IMR-90 (cell line): Measurements from ENCODE around the gene MKRN2OS. TPM values are rescaled to one million over a fixed set of nuclear protein-coding genes. Genes with fewer than 3 reads are reported as not detected.

Experiments used
- ATAC-seq: fragments of 200-7000 bp; cut with Tn5 transposase; 2 replicates; pipeline ENCODE4 v1.9.1; 2020; ENCODE audit warnings: low read depth, mild to moderate bottlenecking, moderate library complexity
- BruUV-seq: library from RNA; stranded (reverse); fragments of 400-500 nt; replicated peaks from 2 replicates; lab custom pipeline; 2021; lab: Mats Ljungman, UMichigan
- CTCF ChIA-PET: fragments of 300-600 bp; formaldehyde crosslinking; extraction: SDS; loops from one replicate; lab custom pipeline; 2021; ENCODE audit warnings: antibody characterized with exemption; lab: Yijun Ruan, JAX
- POLR2A ChIA-PET: fragments of 300-600 bp; sonication (Branson Sonifier 250); formaldehyde crosslinking; loops from one replicate; lab custom pipeline; 2022; ENCODE audit warnings: antibody characterized with exemption; ENCODE audit not compliant: unreplicated experiment; lab: Charles Lee
- DNase-seq: peaks from one replicate; pipeline ENCODE4 v3.0.0; 2013
- H2AFZ ChIP-seq: replicated peaks from 2 replicates; pipeline ENCODE3; 2013; ENCODE audit warnings: low read length, mild to moderate bottlenecking; ENCODE audit not compliant: poor library complexity
- H2AK5ac ChIP-seq: 2 replicates; pipeline ENCODE4 v1.6.1; 2013; ENCODE audit warnings: low read depth, low read length, inconsistent platforms
- H2AK9ac ChIP-seq: replicated peaks from 2 replicates; pipeline ENCODE3; 2013; ENCODE audit warnings: mild to moderate bottlenecking, low read depth, low read length, moderate library complexity; ENCODE audit not compliant: poor library complexity
- H2BK120ac ChIP-seq: 2 replicates; pipeline ENCODE4 v1.6.1; 2013; ENCODE audit warnings: low read depth, low read length, inconsistent platforms
- H2BK15ac ChIP-seq: 3 replicates; pipeline ENCODE4 v1.6.1; 2013; ENCODE audit warnings: low read depth, low read length, inconsistent platforms
- H2BK20ac ChIP-seq: 2 replicates; pipeline ENCODE4 v1.6.1; 2013; ENCODE audit warnings: low read depth, mild to moderate bottlenecking, inconsistent platforms, low read length, moderate library complexity
- H2BK5ac ChIP-seq: 2 replicates; pipeline ENCODE4 v1.6.1; 2013; ENCODE audit warnings: mild to moderate bottlenecking, low read depth, low read length, inconsistent platforms; ENCODE audit not compliant: poor library complexity, severe bottlenecking
- H3K14ac ChIP-seq: replicated peaks from 2 replicates; pipeline ENCODE4 v1.6.1; 2013; ENCODE audit warnings: low read depth, low read length, inconsistent platforms
- H3K18ac ChIP-seq: 2 replicates; pipeline ENCODE4 v1.6.1; 2013; ENCODE audit warnings: low read depth, low read length, control low read depth
- H3K23ac ChIP-seq: 2 replicates; pipeline ENCODE4 v1.6.1; 2013; ENCODE audit warnings: low read depth, low read length, inconsistent platforms
- H3K27ac ChIP-seq: 2 replicates; pipeline ENCODE4 v1.5.1; 2013; ENCODE audit warnings: mild to moderate bottlenecking, control low read depth, low read length; ENCODE audit not compliant: insufficient read depth
- H3K27me3 ChIP-seq: 2 replicates; pipeline ENCODE4 v1.6.1; 2013; ENCODE audit warnings: low read length; ENCODE audit not compliant: control insufficient read depth, insufficient read depth
- H3K36me3 ChIP-seq: 2 replicates; pipeline ENCODE4 v1.6.1; 2013; ENCODE audit warnings: low read length, mixed read lengths; ENCODE audit not compliant: control insufficient read depth, insufficient read depth
- H3K4ac ChIP-seq: 2 replicates; pipeline ENCODE4 v1.6.1; 2013; ENCODE audit warnings: low read depth, low read length, inconsistent platforms
- H3K4me1 ChIP-seq: 2 replicates; pipeline ENCODE4 v1.6.1; 2013; ENCODE audit warnings: low read length, mixed read lengths; ENCODE audit not compliant: control insufficient read depth, insufficient read depth
- H3K4me2 ChIP-seq: 2 replicates; pipeline ENCODE4 v1.6.1; 2013; ENCODE audit warnings: low read depth, mild to moderate bottlenecking, control low read depth, low read length, moderate library complexity
- H3K4me3 ChIP-seq: 2 replicates; pipeline ENCODE4 v1.5.1; 2013; ENCODE audit warnings: low read depth, mild to moderate bottlenecking, control low read depth, low read length, moderate library complexity; ENCODE audit not compliant: insufficient read depth
- H3K56ac ChIP-seq: 2 replicates; pipeline ENCODE4 v1.6.1; 2013; ENCODE audit warnings: low read length, inconsistent platforms; ENCODE audit not compliant: insufficient read depth; ENCODE audit errors: extremely low read depth
- H3K79me1 ChIP-seq, 2 experiments: 2 replicates each; pipeline ENCODE4 v1.6.1; 2013; ENCODE audit warnings: low read length in 2 of 2, inconsistent platforms in 1 of 2, low read depth in 1 of 2
- H3K9ac ChIP-seq: 2 replicates; pipeline ENCODE4 v1.6.1; 2013; ENCODE audit warnings: low read depth, low read length, control low read depth
- H3K9me1 ChIP-seq: 2 replicates; pipeline ENCODE4 v1.6.1; 2013; ENCODE audit warnings: low read length, inconsistent platforms; ENCODE audit not compliant: insufficient read depth
- H3K9me3 ChIP-seq: 2 replicates; pipeline ENCODE4 v1.6.1; 2013; ENCODE audit warnings: low read length; ENCODE audit not compliant: control insufficient read depth, insufficient read depth
- H4K20me1 ChIP-seq: 2 replicates; pipeline ENCODE4 v1.6.1; 2013; ENCODE audit warnings: low read length, inconsistent platforms; ENCODE audit not compliant: insufficient read depth
- H4K5ac ChIP-seq: 2 replicates; pipeline ENCODE4 v1.6.1; 2013; ENCODE audit warnings: mild to moderate bottlenecking, low read depth, low read length, control low read depth
- H4K8ac ChIP-seq, 2 experiments: 2 replicates each; pipeline ENCODE4 v1.6.1; 2013; ENCODE audit warnings: low read depth in 2 of 2, low read length in 2 of 2, control low read depth in 1 of 2, inconsistent platforms in 1 of 2
- H4K91ac ChIP-seq: 2 replicates; pipeline ENCODE4 v1.6.1; 2013; ENCODE audit warnings: low read depth, low read length, inconsistent platforms; ENCODE audit not compliant: insufficient read depth
- FOS ChIP-seq: fragments of 150-350 bp; IDR thresholded peaks from 2 replicates; pipeline ENCODE4 v1.6.1; 2016; ENCODE audit warnings: low read depth, low read length
- MAFK ChIP-seq: IDR thresholded peaks from 2 replicates; pipeline ENCODE4 v1.6.1; 2012; ENCODE audit warnings: low read depth, low read length, improper control_type of control experiment
- POLR2A ChIP-seq: IDR thresholded peaks from 2 replicates; pipeline ENCODE4 v1.6.1; 2012; ENCODE audit warnings: mild to moderate bottlenecking, low read depth, low read length
- RCOR1 ChIP-seq: IDR thresholded peaks from 2 replicates; pipeline ENCODE4 v1.6.1; 2012; ENCODE audit warnings: mild to moderate bottlenecking, low read length, improper control_type of control experiment; ENCODE audit not compliant: insufficient replicate concordance
- RFX5 ChIP-seq: IDR thresholded peaks from 2 replicates; pipeline ENCODE4 v1.8.0; 2012; ENCODE audit warnings: low read depth, mild to moderate bottlenecking, low read length, moderate library complexity
- SMC3 ChIP-seq: fragments of 150-350 bp; IDR thresholded peaks from 2 replicates; pipeline ENCODE4 v1.6.1; 2016; ENCODE audit warnings: low read depth, mild to moderate bottlenecking, antibody characterized with exemption, low read length, moderate library complexity
- WGBS, 2 experiments: methylation state at CpG; one replicate each; pipeline versions ENCODE4 v1.1.5 to v1.1.7; 2013; ENCODE audit warnings: missing lambda C conversion rate in 2 of 2; ENCODE audit not compliant: insufficient read length in 1 of 2; ENCODE audit errors: extremely low coverage in 2 of 2; 5-methylcytosine and 5-hydroxymethylcytosine counted together
- dilution Hi-C: fragments of 300-500 bp; cut with HindIII; formaldehyde crosslinking; loops from one replicate; pipeline ENCODE4 v1.14.3; 2018; ENCODE audit warnings: low sequenced_read_pairs; ENCODE audit not compliant: unreplicated experiment
- in situ Hi-C: fragments of 300-500 bp; cut with MboI; formaldehyde crosslinking; loops from 3 replicates; pipeline ENCODE4 v1.14.3; 2019; ENCODE audit warnings: low sequenced_read_pairs, inconsistent platforms, mixed read lengths
- intact Hi-C: fragments of 100-400 bp; cut with micrococcal nuclease; formaldehyde crosslinking; loops from 2 replicates; pipeline ENCODE4 v1.10.0; 2022
- polyA plus RNA-seq, 3 experiments: library from polyadenylated mRNA; depleted of rRNA; stranded (reverse); fragments of >200 nt; gene quantifications; 2 replicates each; pipeline ENCODE4 v1.2.3, GENCODE V29; 2012; ENCODE audit warnings: low replicate concordance in 1 of 3
- total RNA-seq: library from RNA; depleted of rRNA; stranded (reverse); fragments of >200 nt; gene quantifications from 2 replicates; pipeline ENCODE4 v1.2.3, GENCODE V29; 2012
- TF ChIP-seq, protein P1 (sequence below): conservative IDR thresholded peaks from 2 replicates; pipeline ENCODE4 v1.5.1; 2012; ENCODE audit warnings: mild to moderate bottlenecking, low read depth, low read length, improper control_type of control experiment
- TF ChIP-seq, protein P2 (sequence below): fragments of 150-350 bp; IDR thresholded peaks from 2 replicates; pipeline ENCODE4 v1.6.1; 2016; ENCODE audit warnings: low read depth, mild to moderate bottlenecking, low read length, moderate library complexity, borderline replicate concordance

The MKRN2OS gene
- total and polyA plus RNA-seq, 2 of the 4 experiments (the other 2 are of a cell fraction), result not detected

DNA sequence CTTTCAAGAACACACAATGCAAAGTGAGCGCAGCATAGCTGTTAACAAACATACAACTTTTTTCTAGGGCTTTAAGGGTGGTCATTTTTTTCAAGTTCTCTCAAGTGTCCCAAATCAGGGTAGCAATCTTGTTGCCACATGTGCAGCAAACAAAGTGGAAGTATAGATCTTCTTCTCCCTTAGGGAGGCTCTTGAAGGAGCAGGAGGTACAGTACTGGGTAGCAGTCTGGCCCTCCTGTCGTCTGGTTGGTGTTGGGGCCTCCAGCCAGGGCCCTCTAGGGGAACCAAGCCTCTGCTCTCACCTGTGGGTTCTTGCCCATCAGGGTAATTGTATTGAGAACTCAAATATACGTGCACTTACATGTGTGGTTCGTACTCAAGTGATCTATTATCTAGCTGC lies 37.4 kb upstream of the MKRN2OS start:
- Histone ChIP-seq H3K14ac (no peak overlapping the region), H3K23ac (no peak overlapping the region), H3K27ac (no peak overlapping the region), H4K8ac (no peak overlapping the region), H3K18ac (no peak overlapping the region), H2AFZ (no peak overlapping the region), H4K91ac (no peak overlapping the region), H2BK20ac (no peak overlapping the region), H3K4me1 (peaks cover 9% of the 10 kb centered on the region), H4K5ac (no peak overlapping the region), H2BK15ac (no peak overlapping the region), H3K9ac (no peak overlapping the region), H2AK5ac (no peak overlapping the region), H3K9me3 (no peaks in the 10 kb centered on the region), H3K56ac (no peak overlapping the region), H3K36me3 (peaks cover 61% of the 10 kb centered on the region), H3K4ac (no peak overlapping the region), H2AK9ac (no peak overlapping the region), H3K4me3 (no peak overlapping the region), H3K27me3 (no peaks in the 10 kb centered on the region), H4K20me1 (peaks cover 31% of the 10 kb centered on the region), H2BK5ac (no peak overlapping the region), H3K9me1 (peaks cover 10% of the 10 kb centered on the region), H3K4me2 (no peak overlapping the region), H2BK120ac (no peak overlapping the region), H3K79me1 (peaks cover 36 to 85% of the 10 kb centered on the region in 2 experiments)
- dilution Hi-C loops, result no loop called here
- in situ Hi-C loops, result no loop called here
- TF ChIP-seq SMC3, result no peak
- TF ChIP-seq RFX5, result no peak
- TF ChIP-seq RCOR1, result no peak
- TF ChIP-seq MAFK, result no peak
- TF ChIP-seq, protein P1, sequence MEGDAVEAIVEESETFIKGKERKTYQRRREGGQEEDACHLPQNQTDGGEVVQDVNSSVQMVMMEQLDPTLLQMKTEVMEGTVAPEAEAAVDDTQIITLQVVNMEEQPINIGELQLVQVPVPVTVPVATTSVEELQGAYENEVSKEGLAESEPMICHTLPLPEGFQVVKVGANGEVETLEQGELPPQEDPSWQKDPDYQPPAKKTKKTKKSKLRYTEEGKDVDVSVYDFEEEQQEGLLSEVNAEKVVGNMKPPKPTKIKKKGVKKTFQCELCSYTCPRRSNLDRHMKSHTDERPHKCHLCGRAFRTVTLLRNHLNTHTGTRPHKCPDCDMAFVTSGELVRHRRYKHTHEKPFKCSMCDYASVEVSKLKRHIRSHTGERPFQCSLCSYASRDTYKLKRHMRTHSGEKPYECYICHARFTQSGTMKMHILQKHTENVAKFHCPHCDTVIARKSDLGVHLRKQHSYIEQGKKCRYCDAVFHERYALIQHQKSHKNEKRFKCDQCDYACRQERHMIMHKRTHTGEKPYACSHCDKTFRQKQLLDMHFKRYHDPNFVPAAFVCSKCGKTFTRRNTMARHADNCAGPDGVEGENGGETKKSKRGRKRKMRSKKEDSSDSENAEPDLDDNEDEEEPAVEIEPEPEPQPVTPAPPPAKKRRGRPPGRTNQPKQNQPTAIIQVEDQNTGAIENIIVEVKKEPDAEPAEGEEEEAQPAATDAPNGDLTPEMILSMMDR, result no peak
- TF ChIP-seq POLR2A, result no peak
- TF ChIP-seq, protein P2, sequence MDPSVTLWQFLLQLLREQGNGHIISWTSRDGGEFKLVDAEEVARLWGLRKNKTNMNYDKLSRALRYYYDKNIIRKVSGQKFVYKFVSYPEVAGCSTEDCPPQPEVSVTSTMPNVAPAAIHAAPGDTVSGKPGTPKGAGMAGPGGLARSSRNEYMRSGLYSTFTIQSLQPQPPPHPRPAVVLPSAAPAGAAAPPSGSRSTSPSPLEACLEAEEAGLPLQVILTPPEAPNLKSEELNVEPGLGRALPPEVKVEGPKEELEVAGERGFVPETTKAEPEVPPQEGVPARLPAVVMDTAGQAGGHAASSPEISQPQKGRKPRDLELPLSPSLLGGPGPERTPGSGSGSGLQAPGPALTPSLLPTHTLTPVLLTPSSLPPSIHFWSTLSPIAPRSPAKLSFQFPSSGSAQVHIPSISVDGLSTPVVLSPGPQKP, result no peak
- TF ChIP-seq FOS, result no peak
- no peak for DNase-seq
- no CpG with 5 or more reads among the region's 4 CpGs for WGBS, 2 experiments
- POLR2A ChIA-PET, result no interaction called here
- BruUV-seq, result TSS peak; percentile 60
- no peak for ATAC-seq
- intact Hi-C loops, result no loop called here
- CTCF ChIA-PET, result no interaction called here
